IMR-90 (cell line): ENCODE measurements around the gene BRPF1. TPM values are rescaled to one million over a fixed set of nuclear protein-coding genes. Genes with fewer than 3 reads are reported as not detected.

Source experiments
- ATAC-seq: fragments of 200-7000 bp; cut with Tn5 transposase; 2 replicates; pipeline ENCODE4 v1.9.1; 2020; ENCODE audit warnings: low read depth, mild to moderate bottlenecking, moderate library complexity
- BruUV-seq: library from RNA; stranded (reverse); fragments of 400-500 nt; replicated peaks from 2 replicates; lab custom pipeline; 2021; lab: Mats Ljungman, UMichigan
- CTCF ChIA-PET: fragments of 300-600 bp; formaldehyde crosslinking; extraction: SDS; loops from one replicate; lab custom pipeline; 2021; ENCODE audit warnings: antibody characterized with exemption; lab: Yijun Ruan, JAX
- POLR2A ChIA-PET: fragments of 300-600 bp; sonication (Branson Sonifier 250); formaldehyde crosslinking; loops from one replicate; lab custom pipeline; 2022; ENCODE audit warnings: antibody characterized with exemption; ENCODE audit not compliant: unreplicated experiment; lab: Charles Lee
- DNase-seq: peaks from one replicate; pipeline ENCODE4 v3.0.0; 2013
- H2AFZ ChIP-seq: replicated peaks from 2 replicates; pipeline ENCODE3; 2013; ENCODE audit warnings: low read length, mild to moderate bottlenecking; ENCODE audit not compliant: poor library complexity
- H2AK5ac ChIP-seq: 2 replicates; pipeline ENCODE4 v1.6.1; 2013; ENCODE audit warnings: low read depth, low read length, inconsistent platforms
- H2AK9ac ChIP-seq: replicated peaks from 2 replicates; pipeline ENCODE3; 2013; ENCODE audit warnings: mild to moderate bottlenecking, low read depth, low read length, moderate library complexity; ENCODE audit not compliant: poor library complexity
- H2BK120ac ChIP-seq: 2 replicates; pipeline ENCODE4 v1.6.1; 2013; ENCODE audit warnings: low read depth, low read length, inconsistent platforms
- H2BK15ac ChIP-seq: 3 replicates; pipeline ENCODE4 v1.6.1; 2013; ENCODE audit warnings: low read depth, low read length, inconsistent platforms
- H2BK20ac ChIP-seq: 2 replicates; pipeline ENCODE4 v1.6.1; 2013; ENCODE audit warnings: low read depth, mild to moderate bottlenecking, inconsistent platforms, low read length, moderate library complexity
- H2BK5ac ChIP-seq: 2 replicates; pipeline ENCODE4 v1.6.1; 2013; ENCODE audit warnings: mild to moderate bottlenecking, low read depth, low read length, inconsistent platforms; ENCODE audit not compliant: poor library complexity, severe bottlenecking
- H3K14ac ChIP-seq: replicated peaks from 2 replicates; pipeline ENCODE4 v1.6.1; 2013; ENCODE audit warnings: low read depth, low read length, inconsistent platforms
- H3K18ac ChIP-seq: 2 replicates; pipeline ENCODE4 v1.6.1; 2013; ENCODE audit warnings: low read depth, low read length, control low read depth
- H3K23ac ChIP-seq: 2 replicates; pipeline ENCODE4 v1.6.1; 2013; ENCODE audit warnings: low read depth, low read length, inconsistent platforms
- H3K27ac ChIP-seq: 2 replicates; pipeline ENCODE4 v1.5.1; 2013; ENCODE audit warnings: mild to moderate bottlenecking, control low read depth, low read length; ENCODE audit not compliant: insufficient read depth
- H3K27me3 ChIP-seq: 2 replicates; pipeline ENCODE4 v1.6.1; 2013; ENCODE audit warnings: low read length; ENCODE audit not compliant: control insufficient read depth, insufficient read depth
- H3K36me3 ChIP-seq: 2 replicates; pipeline ENCODE4 v1.6.1; 2013; ENCODE audit warnings: low read length, mixed read lengths; ENCODE audit not compliant: control insufficient read depth, insufficient read depth
- H3K4ac ChIP-seq: 2 replicates; pipeline ENCODE4 v1.6.1; 2013; ENCODE audit warnings: low read depth, low read length, inconsistent platforms
- H3K4me1 ChIP-seq: 2 replicates; pipeline ENCODE4 v1.6.1; 2013; ENCODE audit warnings: low read length, mixed read lengths; ENCODE audit not compliant: control insufficient read depth, insufficient read depth
- H3K4me2 ChIP-seq: 2 replicates; pipeline ENCODE4 v1.6.1; 2013; ENCODE audit warnings: low read depth, mild to moderate bottlenecking, control low read depth, low read length, moderate library complexity
- H3K4me3 ChIP-seq: 2 replicates; pipeline ENCODE4 v1.5.1; 2013; ENCODE audit warnings: low read depth, mild to moderate bottlenecking, control low read depth, low read length, moderate library complexity; ENCODE audit not compliant: insufficient read depth
- H3K56ac ChIP-seq: 2 replicates; pipeline ENCODE4 v1.6.1; 2013; ENCODE audit warnings: low read length, inconsistent platforms; ENCODE audit not compliant: insufficient read depth; ENCODE audit errors: extremely low read depth
- H3K79me1 ChIP-seq, 2 experiments: 2 replicates each; pipeline ENCODE4 v1.6.1; 2013; ENCODE audit warnings: low read length in 2 of 2, inconsistent platforms in 1 of 2, low read depth in 1 of 2
- H3K9ac ChIP-seq: 2 replicates; pipeline ENCODE4 v1.6.1; 2013; ENCODE audit warnings: low read depth, low read length, control low read depth
- H3K9me1 ChIP-seq: 2 replicates; pipeline ENCODE4 v1.6.1; 2013; ENCODE audit warnings: low read length, inconsistent platforms; ENCODE audit not compliant: insufficient read depth
- H3K9me3 ChIP-seq: 2 replicates; pipeline ENCODE4 v1.6.1; 2013; ENCODE audit warnings: low read length; ENCODE audit not compliant: control insufficient read depth, insufficient read depth
- H4K20me1 ChIP-seq: 2 replicates; pipeline ENCODE4 v1.6.1; 2013; ENCODE audit warnings: low read length, inconsistent platforms; ENCODE audit not compliant: insufficient read depth
- H4K5ac ChIP-seq: 2 replicates; pipeline ENCODE4 v1.6.1; 2013; ENCODE audit warnings: mild to moderate bottlenecking, low read depth, low read length, control low read depth
- H4K8ac ChIP-seq, 2 experiments: 2 replicates each; pipeline ENCODE4 v1.6.1; 2013; ENCODE audit warnings: low read depth in 2 of 2, low read length in 2 of 2, control low read depth in 1 of 2, inconsistent platforms in 1 of 2
- H4K91ac ChIP-seq: 2 replicates; pipeline ENCODE4 v1.6.1; 2013; ENCODE audit warnings: low read depth, low read length, inconsistent platforms; ENCODE audit not compliant: insufficient read depth
- BHLHE40 ChIP-seq: fragments of 150-350 bp; IDR thresholded peaks from 2 replicates; pipeline ENCODE4 v1.6.1; 2016; ENCODE audit warnings: mild to moderate bottlenecking, low read depth, low read length
- CEBPB ChIP-seq: IDR thresholded peaks from 2 replicates; pipeline ENCODE4 v1.6.1; 2012; ENCODE audit warnings: low read depth, low read length, improper control_type of control experiment
- CHD1 ChIP-seq: IDR thresholded peaks from 2 replicates; pipeline ENCODE4 v1.6.1; 2012; ENCODE audit warnings: low read depth, low read length, improper control_type of control experiment
- FOS ChIP-seq: fragments of 150-350 bp; IDR thresholded peaks from 2 replicates; pipeline ENCODE4 v1.6.1; 2016; ENCODE audit warnings: low read depth, low read length
- MAFK ChIP-seq: IDR thresholded peaks from 2 replicates; pipeline ENCODE4 v1.6.1; 2012; ENCODE audit warnings: low read depth, low read length, improper control_type of control experiment
- MAZ ChIP-seq: IDR thresholded peaks from 2 replicates; pipeline ENCODE4 v1.6.1; 2012; ENCODE audit warnings: low read depth, mild to moderate bottlenecking, low read length, improper control_type of control experiment, moderate library complexity, borderline replicate concordance
- MXI1 ChIP-seq: IDR thresholded peaks from 2 replicates; pipeline ENCODE4 v1.6.1; 2012; ENCODE audit warnings: low read depth, mild to moderate bottlenecking, low read length, moderate library complexity, borderline replicate concordance
- POLR2A ChIP-seq: IDR thresholded peaks from 2 replicates; pipeline ENCODE4 v1.6.1; 2012; ENCODE audit warnings: mild to moderate bottlenecking, low read depth, low read length
- RCOR1 ChIP-seq: IDR thresholded peaks from 2 replicates; pipeline ENCODE4 v1.6.1; 2012; ENCODE audit warnings: mild to moderate bottlenecking, low read length, improper control_type of control experiment; ENCODE audit not compliant: insufficient replicate concordance
- RFX5 ChIP-seq: IDR thresholded peaks from 2 replicates; pipeline ENCODE4 v1.8.0; 2012; ENCODE audit warnings: low read depth, mild to moderate bottlenecking, low read length, moderate library complexity
- SMC3 ChIP-seq: fragments of 150-350 bp; IDR thresholded peaks from 2 replicates; pipeline ENCODE4 v1.6.1; 2016; ENCODE audit warnings: low read depth, mild to moderate bottlenecking, antibody characterized with exemption, low read length, moderate library complexity
- WGBS, 2 experiments: methylation state at CpG; one replicate each; pipeline versions ENCODE4 v1.1.5 to v1.1.7; 2013; ENCODE audit warnings: missing lambda C conversion rate in 2 of 2; ENCODE audit not compliant: insufficient read length in 1 of 2; ENCODE audit errors: extremely low coverage in 2 of 2; 5-methylcytosine and 5-hydroxymethylcytosine counted together
- dilution Hi-C: fragments of 300-500 bp; cut with HindIII; formaldehyde crosslinking; loops from one replicate; pipeline ENCODE4 v1.14.3; 2018; ENCODE audit warnings: low sequenced_read_pairs; ENCODE audit not compliant: unreplicated experiment
- in situ Hi-C: fragments of 300-500 bp; cut with MboI; formaldehyde crosslinking; loops from 3 replicates; pipeline ENCODE4 v1.14.3; 2019; ENCODE audit warnings: low sequenced_read_pairs, inconsistent platforms, mixed read lengths
- intact Hi-C: fragments of 100-400 bp; cut with micrococcal nuclease; formaldehyde crosslinking; loops from 2 replicates; pipeline ENCODE4 v1.10.0; 2022
- polyA plus RNA-seq, 3 experiments: library from polyadenylated mRNA; depleted of rRNA; stranded (reverse); fragments of >200 nt; gene quantifications; 2 replicates each; pipeline ENCODE4 v1.2.3, GENCODE V29; 2012; ENCODE audit warnings: low replicate concordance in 1 of 3
- total RNA-seq: library from RNA; depleted of rRNA; stranded (reverse); fragments of >200 nt; gene quantifications from 2 replicates; pipeline ENCODE4 v1.2.3, GENCODE V29; 2012
- TF ChIP-seq, protein P1 (sequence below): fragments of 150-350 bp; IDR thresholded peaks from 2 replicates; pipeline ENCODE4 v1.6.1; 2016; ENCODE audit warnings: low read depth, mild to moderate bottlenecking, low read length, moderate library complexity, borderline replicate concordance
- TF ChIP-seq, protein P2 (sequence below): conservative IDR thresholded peaks from 2 replicates; pipeline ENCODE4 v1.5.1; 2012; ENCODE audit warnings: mild to moderate bottlenecking, low read depth, low read length, improper control_type of control experiment

Gene BRPF1
- total and polyA plus RNA-seq, 2 of the 4 experiments (the other 2 are of a cell fraction) = 13.6 to 15.6 TPM

DNA sequence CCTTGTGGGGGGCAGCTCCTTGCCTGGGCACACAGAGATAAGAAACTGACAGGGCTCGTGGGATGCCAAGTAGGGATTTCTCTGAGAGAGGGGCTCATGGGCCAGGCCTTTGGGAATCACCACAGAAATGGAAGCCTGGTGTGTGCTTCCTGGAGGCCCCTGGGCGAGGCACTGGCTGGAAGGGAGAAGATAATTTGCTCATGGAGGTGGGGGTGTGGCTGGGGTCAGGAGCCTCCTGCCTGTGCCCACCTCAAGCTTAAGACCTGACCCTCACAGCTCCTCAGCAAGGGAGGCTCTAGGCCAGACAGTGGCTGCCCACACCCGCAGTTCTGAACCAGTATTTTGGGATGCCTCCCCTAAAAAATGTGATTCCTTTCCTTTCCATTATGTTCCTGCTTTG, 44.8 kb upstream of the BRPF1 start:
- ChIA-PET POLR2A (no interaction called here), CTCF (no interaction called here)
- no peak overlapping the region for H4K8ac ChIP-seq
- ATAC-seq (no peak), DNase-seq (no peak)
- H3K9ac ChIP-seq = no peak overlapping the region
- H3K27me3 ChIP-seq = no peaks in the 10 kb centered on the region
- H2AK5ac ChIP-seq = no peak overlapping the region
- TF ChIP-seq BHLHE40 (no peak), CEBPB (no peak), SMC3 (no peak), MXI1 (no peak), CHD1 (no peak), RFX5 (no peak), MAZ (no peak), MAFK (no peak), RCOR1 (no peak), FOS (no peak), POLR2A (no peak)
- TF ChIP-seq, protein P1, sequence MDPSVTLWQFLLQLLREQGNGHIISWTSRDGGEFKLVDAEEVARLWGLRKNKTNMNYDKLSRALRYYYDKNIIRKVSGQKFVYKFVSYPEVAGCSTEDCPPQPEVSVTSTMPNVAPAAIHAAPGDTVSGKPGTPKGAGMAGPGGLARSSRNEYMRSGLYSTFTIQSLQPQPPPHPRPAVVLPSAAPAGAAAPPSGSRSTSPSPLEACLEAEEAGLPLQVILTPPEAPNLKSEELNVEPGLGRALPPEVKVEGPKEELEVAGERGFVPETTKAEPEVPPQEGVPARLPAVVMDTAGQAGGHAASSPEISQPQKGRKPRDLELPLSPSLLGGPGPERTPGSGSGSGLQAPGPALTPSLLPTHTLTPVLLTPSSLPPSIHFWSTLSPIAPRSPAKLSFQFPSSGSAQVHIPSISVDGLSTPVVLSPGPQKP = no peak
- TF ChIP-seq, protein P2, sequence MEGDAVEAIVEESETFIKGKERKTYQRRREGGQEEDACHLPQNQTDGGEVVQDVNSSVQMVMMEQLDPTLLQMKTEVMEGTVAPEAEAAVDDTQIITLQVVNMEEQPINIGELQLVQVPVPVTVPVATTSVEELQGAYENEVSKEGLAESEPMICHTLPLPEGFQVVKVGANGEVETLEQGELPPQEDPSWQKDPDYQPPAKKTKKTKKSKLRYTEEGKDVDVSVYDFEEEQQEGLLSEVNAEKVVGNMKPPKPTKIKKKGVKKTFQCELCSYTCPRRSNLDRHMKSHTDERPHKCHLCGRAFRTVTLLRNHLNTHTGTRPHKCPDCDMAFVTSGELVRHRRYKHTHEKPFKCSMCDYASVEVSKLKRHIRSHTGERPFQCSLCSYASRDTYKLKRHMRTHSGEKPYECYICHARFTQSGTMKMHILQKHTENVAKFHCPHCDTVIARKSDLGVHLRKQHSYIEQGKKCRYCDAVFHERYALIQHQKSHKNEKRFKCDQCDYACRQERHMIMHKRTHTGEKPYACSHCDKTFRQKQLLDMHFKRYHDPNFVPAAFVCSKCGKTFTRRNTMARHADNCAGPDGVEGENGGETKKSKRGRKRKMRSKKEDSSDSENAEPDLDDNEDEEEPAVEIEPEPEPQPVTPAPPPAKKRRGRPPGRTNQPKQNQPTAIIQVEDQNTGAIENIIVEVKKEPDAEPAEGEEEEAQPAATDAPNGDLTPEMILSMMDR = no peak
- H3K79me1 ChIP-seq = no peaks in the 10 kb centered on the region
- no peaks in the 10 kb centered on the region for H3K9me3 ChIP-seq
- H3K4me2 ChIP-seq = no peak overlapping the region
- H3K23ac ChIP-seq = no peak overlapping the region
- no peak overlapping the region for H2AK9ac ChIP-seq
- H3K4ac ChIP-seq = no peak overlapping the region
- no peaks in the 10 kb centered on the region for H3K4me1 ChIP-seq
- H2BK120ac ChIP-seq = no peak overlapping the region
- H2AFZ ChIP-seq = no peak overlapping the region
- H3K56ac ChIP-seq = no peak overlapping the region
- no TSS peak for BruUV-seq
- no peak overlapping the region for H3K14ac ChIP-seq
- dilution Hi-C loops = no loop called here
- no peak overlapping the region for H2BK20ac ChIP-seq
- no peak overlapping the region for H2BK15ac ChIP-seq
- H4K20me1 ChIP-seq = no peaks in the 10 kb centered on the region; the same call in 1 of the 2 replicates
- no peak overlapping the region for H3K27ac ChIP-seq
- no peak overlapping the region for H3K18ac ChIP-seq
- in situ Hi-C loops = no loop called here
- H4K5ac ChIP-seq = no peak overlapping the region
- H3K36me3 ChIP-seq = peaks cover 78% of the 10 kb centered on the region
- H4K91ac ChIP-seq = no peak overlapping the region
- intact Hi-C loops = no loop called here
- no peaks in the 10 kb centered on the region for H3K9me1 ChIP-seq
- WGBS, 2 experiments = no CpG with 5 or more reads among the region's 3 CpGs
- H3K4me3 ChIP-seq = no peak overlapping the region
- H2BK5ac ChIP-seq = no peak overlapping the region
